ENCODE data around the gene TMEM174.
"Not testable (repeated sequence)": the region's sequence is repeated elsewhere in the genome, so short reads cannot be mapped to it uniquely, and the experiment has no call there.

The TMEM174 gene

GRCh38 chr5:73205305-73205704 lies 32.3 kb downstream of the TMEM174 start:
- Histone ChIP-seq H3K4me3 (ENCODE audit: insufficient read depth, low read depth, low read length) (no peak overlapping the region), H3K27ac (ENCODE audit: insufficient read depth, low read depth, low read length, poor library complexity, severe bottlenecking) (no peak overlapping the region), H3K4me1 (ENCODE audit: control insufficient read depth, insufficient read depth, low read length) (no peaks in the 10 kb centered on the region), H3K9me3 (ENCODE audit: control insufficient read depth, low read length) (no peaks in the 10 kb centered on the region), H3K36me3 (ENCODE audit: control insufficient read depth, insufficient read depth, low read length) (no peaks in the 10 kb centered on the region), H3K27me3 (ENCODE audit: control insufficient read depth, insufficient read depth, low read length, poor library complexity, severe bottlenecking) (no peaks in the 10 kb centered on the region)
- whole genome bisulfite sequencing, 2 experiments = 88 to 89% methylated on average over 3 of the region's 3 CpGs

- H3K4me3 ChIP-seq (ENCODE audit: insufficient read depth, low read depth, low read length); H3K4me1 ChIP-seq (ENCODE audit: control insufficient read depth, insufficient read depth, low read length); H3K27me3 ChIP-seq (ENCODE audit: control insufficient read depth, insufficient read depth, low read length, poor library complexity, severe bottlenecking); H3K27ac ChIP-seq (ENCODE audit: insufficient read depth, low read depth, low read length, poor library complexity, severe bottlenecking); H3K9me3 ChIP-seq (ENCODE audit: control insufficient read depth, low read length); H3K36me3 ChIP-seq (ENCODE audit: control insufficient read depth, insufficient read depth, low read length): not testable (repeated sequence)
- 69 to 70% methylated on average over 4 of the region's 4 CpGs for WGBS, 2 experiments
Measured at GRCh38 chr5:73207239-73207638, 34.2 kb downstream of the TMEM174 start.

GRCh38 chr5:73209075-73209474 lies 36.1 kb downstream of the TMEM174 start:
- not testable (repeated sequence) for H3K4me1 ChIP-seq (ENCODE audit: control insufficient read depth, insufficient read depth, low read length); H3K9me3 ChIP-seq (ENCODE audit: control insufficient read depth, low read length); H3K4me3 ChIP-seq (ENCODE audit: insufficient read depth, low read depth, low read length); H3K27me3 ChIP-seq (ENCODE audit: control insufficient read depth, insufficient read depth, low read length, poor library complexity, severe bottlenecking); H3K27ac ChIP-seq (ENCODE audit: insufficient read depth, low read depth, low read length, poor library complexity, severe bottlenecking); H3K36me3 ChIP-seq (ENCODE audit: control insufficient read depth, insufficient read depth, low read length)

GRCh38 chr5:73212693-73213092 lies 39.7 kb downstream of the TMEM174 start:
- H3K36me3 ChIP-seq (ENCODE audit: control insufficient read depth, insufficient read depth, low read length); H3K9me3 ChIP-seq (ENCODE audit: control insufficient read depth, low read length); H3K27ac ChIP-seq (ENCODE audit: insufficient read depth, low read depth, low read length, poor library complexity, severe bottlenecking); H3K4me3 ChIP-seq (ENCODE audit: insufficient read depth, low read depth, low read length): not testable (repeated sequence)
- 86 to 100% methylated on average over 3 of the region's 3 CpGs for WGBS, 2 experiments
- Histone ChIP-seq H3K4me1 (ENCODE audit: control insufficient read depth, insufficient read depth, low read length) (peaks cover 13% of the 10 kb centered on the region), H3K27me3 (ENCODE audit: control insufficient read depth, insufficient read depth, low read length, poor library complexity, severe bottlenecking) (peaks cover 44% of the 10 kb centered on the region)

- H3K27ac ChIP-seq (ENCODE audit: insufficient read depth, low read depth, low read length, poor library complexity, severe bottlenecking) = no peak overlapping the region
- WGBS, 2 experiments = 59 to 66% methylated on average over 6 of the region's 6 CpGs
- H3K4me1 ChIP-seq (ENCODE audit: control insufficient read depth, insufficient read depth, low read length) = peaks cover 13% of the 10 kb centered on the region
- no peak overlapping the region for H3K4me3 ChIP-seq (ENCODE audit: insufficient read depth, low read depth, low read length)
- H3K36me3 ChIP-seq (ENCODE audit: control insufficient read depth, insufficient read depth, low read length) = no peaks in the 10 kb centered on the region
- H3K9me3 ChIP-seq (ENCODE audit: control insufficient read depth, low read length) = no peaks in the 10 kb centered on the region
- H3K27me3 ChIP-seq (ENCODE audit: control insufficient read depth, insufficient read depth, low read length, poor library complexity, severe bottlenecking) = peaks cover 53% of the 10 kb centered on the region
Measured at GRCh38 chr5:73213566-73213998, 40.6 kb downstream of the TMEM174 start.

- Histone ChIP-seq H3K27ac (ENCODE audit: insufficient read depth, low read depth, low read length, poor library complexity, severe bottlenecking) (no peak overlapping the region), H3K27me3 (ENCODE audit: control insufficient read depth, insufficient read depth, low read length, poor library complexity, severe bottlenecking) (peaks cover 57% of the 10 kb centered on the region), H3K36me3 (ENCODE audit: control insufficient read depth, insufficient read depth, low read length) (no peaks in the 10 kb centered on the region), H3K9me3 (ENCODE audit: control insufficient read depth, low read length) (no peaks in the 10 kb centered on the region), H3K4me3 (ENCODE audit: insufficient read depth, low read depth, low read length) (no peak overlapping the region), H3K4me1 (ENCODE audit: control insufficient read depth, insufficient read depth, low read length) (peaks cover 13% of the 10 kb centered on the region)
- WGBS, 2 experiments = 35 to 38% methylated on average over 4 of the region's 4 CpGs
Measured at GRCh38 chr5:73214306-73214705, 41.3 kb downstream of the TMEM174 start.

GRCh38 chr5:73214996-73215395 lies 42.0 kb downstream of the TMEM174 start:
- Histone ChIP-seq H3K27ac (ENCODE audit: insufficient read depth, low read depth, low read length, poor library complexity, severe bottlenecking) (no peak overlapping the region), H3K4me3 (ENCODE audit: insufficient read depth, low read depth, low read length) (no peak overlapping the region), H3K9me3 (ENCODE audit: control insufficient read depth, low read length) (no peaks in the 10 kb centered on the region), H3K4me1 (ENCODE audit: control insufficient read depth, insufficient read depth, low read length) (peaks cover 13% of the 10 kb centered on the region), H3K36me3 (ENCODE audit: control insufficient read depth, insufficient read depth, low read length) (no peaks in the 10 kb centered on the region), H3K27me3 (ENCODE audit: control insufficient read depth, insufficient read depth, low read length, poor library complexity, severe bottlenecking) (peaks cover 57% of the 10 kb centered on the region)
- 15 to 17% methylated on average over 6 of the region's 6 CpGs for WGBS, 2 experiments

- H3K4me1 ChIP-seq (ENCODE audit: control insufficient read depth, insufficient read depth, low read length) = peaks cover 13% of the 10 kb centered on the region
- peak overlapping the region; percentile 35 for H3K4me3 ChIP-seq (ENCODE audit: insufficient read depth, low read depth, low read length)
- H3K27ac ChIP-seq (ENCODE audit: insufficient read depth, low read depth, low read length, poor library complexity, severe bottlenecking) = no peak overlapping the region
- no peaks in the 10 kb centered on the region for H3K36me3 ChIP-seq (ENCODE audit: control insufficient read depth, insufficient read depth, low read length)
- 18 to 19% methylated on average over 10 of the region's 10 CpGs for WGBS, 2 experiments
- H3K27me3 ChIP-seq (ENCODE audit: control insufficient read depth, insufficient read depth, low read length, poor library complexity, severe bottlenecking) = peaks cover 57% of the 10 kb centered on the region
- H3K9me3 ChIP-seq (ENCODE audit: control insufficient read depth, low read length) = no peaks in the 10 kb centered on the region
Measured at GRCh38 chr5:73215531-73215890, 42.5 kb downstream of the TMEM174 start.

GRCh38 chr5:73215891-73216610 lies 43.1 kb downstream of the TMEM174 start:
- peaks cover 57% of the 10 kb centered on the region for H3K27me3 ChIP-seq (ENCODE audit: control insufficient read depth, insufficient read depth, low read length, poor library complexity, severe bottlenecking)
- H3K4me1 ChIP-seq (ENCODE audit: control insufficient read depth, insufficient read depth, low read length) = peaks cover 13% of the 10 kb centered on the region
- no peak overlapping the region for H3K27ac ChIP-seq (ENCODE audit: insufficient read depth, low read depth, low read length, poor library complexity, severe bottlenecking)
- no peaks in the 10 kb centered on the region for H3K36me3 ChIP-seq (ENCODE audit: control insufficient read depth, insufficient read depth, low read length)
- H3K9me3 ChIP-seq (ENCODE audit: control insufficient read depth, low read length) = no peaks in the 10 kb centered on the region
- H3K4me3 ChIP-seq (ENCODE audit: insufficient read depth, low read depth, low read length) = peak overlapping the region; percentile 35
- WGBS, 2 experiments = 1% methylated on average over 67 of the region's 67 CpGs

- H3K27me3 ChIP-seq (ENCODE audit: control insufficient read depth, insufficient read depth, low read length, poor library complexity, severe bottlenecking) = peaks cover 61% of the 10 kb centered on the region
- 63 to 64% methylated on average over 4 of the region's 4 CpGs for WGBS, 2 experiments
- no peaks in the 10 kb centered on the region for H3K36me3 ChIP-seq (ENCODE audit: control insufficient read depth, insufficient read depth, low read length)
- H3K4me1 ChIP-seq (ENCODE audit: control insufficient read depth, insufficient read depth, low read length) = peaks cover 13% of the 10 kb centered on the region
- H3K4me3 ChIP-seq (ENCODE audit: insufficient read depth, low read depth, low read length) = no peak overlapping the region
- H3K9me3 ChIP-seq (ENCODE audit: control insufficient read depth, low read length) = no peaks in the 10 kb centered on the region
- no peak overlapping the region for H3K27ac ChIP-seq (ENCODE audit: insufficient read depth, low read depth, low read length, poor library complexity, severe bottlenecking)
Measured at GRCh38 chr5:73218552-73219171, 45.7 kb downstream of the TMEM174 start.

All from ectodermal cell (in vitro differentiated cells).